Activated T-cell treated with anti-CD3 and anti-CD28 coated beads for 24 hours (primary cell): ENCODE results near the gene CYB5RL.
"Not testable (repeated sequence)": the region's sequence is repeated elsewhere in the genome, so short reads cannot be mapped to it uniquely, and the experiment has no call there.

Experiments used
- DNase-seq: peaks from one replicate; pipeline ENCODE4 v3.0.0-alpha.2; 2020; ENCODE audit warnings: low read depth

Gene CYB5RL

DNA sequence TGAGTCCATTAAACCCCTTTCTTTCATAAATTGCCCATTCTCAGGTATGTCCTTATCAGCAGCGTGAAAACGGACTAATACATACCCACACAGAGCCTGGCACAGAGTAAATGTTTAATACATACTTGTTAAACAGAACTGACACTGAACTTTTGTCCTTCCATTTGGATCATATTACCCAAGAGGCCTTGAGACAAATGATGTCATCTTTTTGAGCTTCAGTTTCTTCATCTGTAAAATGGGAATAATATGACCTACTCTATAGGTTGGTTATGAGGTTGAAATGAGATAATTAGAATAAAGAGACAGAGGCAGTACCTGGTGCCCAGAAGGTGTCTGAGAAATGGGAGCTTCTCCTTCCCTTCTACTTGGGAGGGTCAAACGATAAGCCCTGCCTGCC is 13.8 kb downstream of the CYB5RL start:
- no peak for DNase-seq

DNA sequence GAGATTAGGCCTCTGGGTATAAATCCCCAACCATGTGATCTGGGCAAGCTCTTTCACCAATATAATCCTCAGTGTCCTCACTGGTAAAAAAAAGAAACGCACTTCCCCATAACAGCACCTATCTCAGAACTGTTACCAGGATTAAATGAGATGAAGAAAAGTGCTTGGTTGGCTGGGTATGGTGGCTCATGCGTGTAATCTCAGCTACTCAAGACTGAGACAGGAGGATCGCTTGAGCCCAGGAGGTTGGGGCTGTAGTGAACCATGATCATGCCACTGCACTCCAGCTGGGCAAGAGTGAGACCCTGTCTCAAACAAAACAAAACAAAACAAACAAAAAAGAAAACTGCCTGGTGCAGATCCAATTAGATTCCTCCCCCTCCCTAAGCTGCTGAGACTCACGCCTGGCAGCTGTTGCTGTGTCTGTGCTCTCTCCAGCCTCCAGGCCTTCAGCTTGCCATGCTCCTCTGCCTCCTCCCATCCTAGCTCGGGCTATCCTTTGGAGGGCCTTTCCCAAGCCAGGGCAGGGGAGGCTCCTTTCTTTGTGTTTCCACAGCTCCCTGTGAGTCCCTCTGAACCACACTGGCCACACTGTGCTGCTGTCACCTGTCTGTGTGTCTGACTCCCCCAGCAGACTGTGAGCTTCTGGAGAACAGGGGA is 19.0 kb downstream of the CYB5RL start:
- DNase-seq: no peak

DNA sequence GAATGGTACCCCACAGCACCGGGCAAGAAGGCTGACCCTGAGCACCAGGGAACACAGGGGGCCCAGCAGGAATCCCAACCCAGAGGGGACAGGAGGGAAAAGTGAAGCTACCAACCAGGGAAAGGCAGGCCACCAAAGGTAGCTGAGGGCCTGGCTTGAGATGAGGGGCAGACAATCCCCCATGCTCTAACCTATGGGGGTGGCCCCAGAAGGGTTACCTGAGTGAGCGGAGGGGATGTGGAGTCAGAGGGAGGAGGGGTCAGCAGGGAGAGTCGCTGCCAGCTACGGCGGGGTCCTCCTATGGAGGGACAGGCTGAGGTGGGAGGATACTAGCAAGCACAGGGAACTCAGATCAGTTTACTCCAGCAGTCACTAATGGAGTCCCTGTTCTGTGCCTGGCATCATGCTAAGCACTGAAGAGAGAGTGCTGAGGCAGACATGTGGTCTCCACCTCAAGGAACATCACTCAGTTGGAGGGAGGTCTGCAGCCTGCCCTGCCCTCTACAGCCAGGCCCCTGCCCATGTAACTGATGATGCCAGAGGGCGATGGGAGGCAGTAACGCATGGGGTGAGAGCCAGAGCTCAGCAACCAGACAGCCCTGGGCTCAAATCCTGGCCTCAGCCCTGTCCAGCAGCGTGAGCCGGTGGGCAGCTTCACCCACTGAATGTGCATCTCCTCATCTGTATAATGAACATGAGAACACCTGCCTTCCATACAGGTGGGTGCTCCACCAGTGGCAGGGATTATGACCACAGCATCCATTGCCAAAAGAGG is 21.3 kb downstream of the CYB5RL start:
- DNase-seq: no peak

- no peak for DNase-seq
Measured at GRCh38 chr1:54177726-54178125, 22.1 kb downstream of the CYB5RL start.

GRCh38 chr1:54176621-54177327 is 23.1 kb downstream of the CYB5RL start:
- no peak for DNase-seq

GRCh38 chr1:54174106-54174505 is 25.7 kb downstream of the CYB5RL start:
- DNase-seq: no peak

DNA sequence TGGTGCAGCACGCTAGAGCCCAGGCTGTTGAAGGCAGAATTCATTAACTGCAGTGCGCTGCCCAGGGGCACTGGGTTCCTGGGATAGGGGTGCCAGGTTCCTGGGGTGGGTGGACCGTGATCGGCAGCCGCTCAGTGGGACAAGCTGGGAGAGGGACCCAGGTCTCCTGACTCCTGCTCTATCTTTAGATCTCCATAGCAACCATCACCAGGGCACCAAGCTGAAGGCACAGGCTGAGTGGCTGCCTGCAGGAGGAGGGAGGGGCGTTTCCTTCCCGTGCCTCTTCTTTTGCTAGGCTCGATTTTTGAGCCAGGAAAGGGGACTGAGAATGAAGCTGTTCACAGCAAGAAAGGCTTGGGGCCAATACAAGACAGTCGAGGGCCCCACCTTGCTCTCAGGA is 26.1 kb downstream of the CYB5RL start:
- no peak for DNase-seq

GRCh38 chr1:54172614-54173599 is 26.9 kb downstream of the CYB5RL start:
- no peak for DNase-seq

DNA sequence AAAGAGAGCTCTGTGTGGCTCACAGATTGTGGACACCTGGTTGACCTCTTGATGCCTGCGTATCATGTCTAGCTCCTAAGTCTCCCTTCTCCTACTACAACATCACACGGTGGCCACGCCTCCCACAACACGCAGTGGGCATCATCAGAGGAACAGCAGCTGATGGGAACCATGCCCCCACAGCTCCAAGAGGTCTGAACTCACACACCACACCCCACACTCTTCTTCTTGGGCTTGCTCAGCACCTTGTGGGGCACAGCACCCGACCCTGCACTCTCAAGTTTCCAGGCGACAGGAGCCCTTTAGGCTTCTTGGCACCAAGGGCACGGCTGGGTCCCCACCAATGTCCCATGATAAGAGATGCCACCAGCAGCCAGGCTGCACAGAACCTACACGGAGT is 28.2 kb downstream of the CYB5RL start:
- no peak for DNase-seq

DNA sequence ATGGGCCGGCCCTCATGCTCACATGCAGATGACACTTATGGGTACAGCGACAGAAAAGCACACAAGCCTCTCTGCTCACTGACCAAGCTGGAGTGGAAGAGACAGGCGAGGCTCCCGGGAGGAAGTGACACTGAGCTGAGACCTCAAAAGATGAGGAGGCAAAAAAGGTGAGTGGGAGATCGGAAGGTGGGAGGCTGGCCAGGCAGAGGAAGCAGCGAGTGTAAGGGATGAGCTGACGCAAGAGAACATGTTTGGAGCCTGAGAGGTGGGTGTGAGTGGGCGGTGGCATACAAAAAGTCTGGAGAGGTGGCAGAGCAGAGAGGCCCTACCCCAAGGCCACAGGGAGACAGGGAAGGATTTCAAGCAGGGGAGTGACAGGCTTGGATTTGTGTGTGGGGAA is 28.8 kb downstream of the CYB5RL start:
- no peak for DNase-seq

DNA sequence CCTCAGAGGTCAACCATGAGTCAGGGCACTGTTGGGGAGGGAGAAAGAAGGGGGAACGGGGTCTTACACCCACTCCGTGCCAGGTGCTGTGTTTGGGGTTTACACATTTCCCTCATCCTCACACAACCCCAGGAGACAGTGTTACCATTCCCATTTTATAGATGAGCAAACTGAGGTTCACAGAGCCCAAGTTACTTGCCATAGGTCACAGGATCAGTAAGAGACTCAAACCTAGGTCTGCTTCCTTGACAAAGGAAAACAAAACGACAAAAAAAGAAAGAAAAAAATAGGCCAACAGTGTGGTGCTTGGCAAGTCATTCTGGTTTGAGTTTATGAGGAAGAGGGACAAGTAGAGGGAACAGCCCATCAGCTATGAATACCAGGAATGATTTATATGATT is 30.8 kb downstream of the CYB5RL start:
- no peak for DNase-seq

DNA sequence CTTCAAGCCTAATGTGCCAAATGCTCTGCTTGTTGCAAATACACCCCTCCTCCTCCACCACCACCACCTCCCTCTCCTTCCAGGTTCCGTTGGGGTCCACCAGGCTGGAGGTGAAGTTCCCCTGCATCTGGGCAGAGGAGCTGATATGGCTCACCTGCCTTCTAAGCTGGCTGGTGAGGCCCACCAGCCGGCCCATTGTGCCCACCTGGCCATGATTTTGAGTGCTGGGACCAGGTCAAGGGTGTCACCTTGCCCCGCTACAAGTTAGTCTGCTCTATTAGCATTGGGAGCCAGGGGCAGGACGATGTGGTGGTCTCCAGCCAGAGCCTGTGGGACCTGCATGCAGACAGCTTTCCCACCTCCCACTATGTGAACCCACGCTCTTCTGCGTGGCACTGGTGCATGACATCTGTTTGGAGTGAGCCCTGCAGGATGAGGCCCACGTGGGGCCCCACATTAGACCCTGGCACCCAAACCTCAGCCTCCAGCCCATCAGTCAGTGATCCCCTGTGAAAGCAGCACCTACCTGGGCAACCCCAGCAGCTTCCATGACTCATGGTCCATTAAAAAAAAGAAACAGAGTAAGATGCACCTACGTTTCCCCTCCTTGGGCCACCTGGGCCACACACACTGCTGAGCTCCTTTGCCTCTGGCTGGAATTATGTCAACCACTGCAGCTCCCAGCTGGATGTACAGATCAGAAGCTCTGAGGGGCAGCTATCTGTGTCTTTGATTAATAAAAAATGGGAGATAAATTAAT is 31.4 kb downstream of the CYB5RL start:
- DNase-seq: no peak

- DNase-seq: no peak
Measured at GRCh38 chr1:54167422-54168139, 32.2 kb downstream of the CYB5RL start.

- DNase-seq: not testable (repeated sequence)
Measured at GRCh38 chr1:54166357-54166756, 33.5 kb downstream of the CYB5RL start.

GRCh38 chr1:54165146-54165545 is 34.7 kb downstream of the CYB5RL start:
- no peak for DNase-seq

- no peak for DNase-seq
Measured at GRCh38 chr1:54163573-54163972, 36.3 kb downstream of the CYB5RL start.

GRCh38 chr1:54163051-54163450 is 36.8 kb downstream of the CYB5RL start:
- DNase-seq: no peak

DNA sequence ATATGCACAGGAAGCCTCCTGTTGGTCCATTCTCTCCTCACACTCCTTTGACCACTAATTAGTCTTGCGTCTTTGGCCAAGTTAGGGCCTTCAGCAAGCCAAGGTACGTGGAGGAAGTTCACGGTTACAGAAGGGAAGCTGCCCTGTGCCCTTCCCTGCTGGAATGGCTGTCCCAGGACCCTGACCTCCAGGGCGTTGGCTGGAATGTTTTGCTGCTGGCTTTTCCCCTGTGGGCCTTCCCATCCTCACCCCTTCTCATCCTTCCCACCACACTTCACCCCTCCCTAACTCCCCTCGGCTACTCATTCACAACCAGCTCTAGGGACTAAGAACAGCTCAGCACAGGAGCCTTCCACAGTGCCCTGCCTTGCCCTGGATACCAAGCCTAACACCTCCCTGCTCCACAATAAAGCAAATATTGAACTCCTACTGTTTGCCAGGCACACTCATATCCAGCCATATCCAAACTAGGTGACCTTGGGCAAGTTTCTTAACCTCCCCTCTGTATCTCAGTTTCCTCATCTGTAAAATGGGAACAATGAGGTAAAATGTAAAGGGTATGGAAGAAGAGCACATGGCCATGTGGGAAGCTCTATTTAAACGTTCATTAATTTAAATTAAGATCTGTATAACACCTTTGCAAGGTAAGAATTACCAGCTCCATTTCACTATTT is 38.2 kb downstream of the CYB5RL start:
- no peak for DNase-seq

- DNase-seq: no peak
Measured at GRCh38 chr1:54160351-54160750, 39.5 kb downstream of the CYB5RL start.

GRCh38 chr1:54159733-54160316 is 40.0 kb downstream of the CYB5RL start:
- no peak for DNase-seq
